DOHH2 (cell line): ENCODE results near the gene INSRR.

Experiments
- H3F3A ChIP-seq: fragments of 200-600 bp; sonication (generic), shearing (Covaris generic); 2 replicates; pipeline ENCODE4 v1.6.0; 2016; ENCODE audit warnings: antibody characterized with exemption, mild to moderate bottlenecking; ENCODE audit not compliant: control insufficient read depth, insufficient read depth
- H3K27ac ChIP-seq: fragments of 200-600 bp; sonication (generic); 2 replicates; pipeline ENCODE4 v1.5.1; 2014; ENCODE audit warnings: low read depth, mild to moderate bottlenecking, low read length, moderate library complexity
- H3K27me3 ChIP-seq: fragments of 200-600 bp; sonication (generic); 2 replicates; pipeline ENCODE4 v1.6.1; 2014; ENCODE audit warnings: mild to moderate bottlenecking, low read length, mixed read lengths; ENCODE audit not compliant: control insufficient read depth
- H3K36me3 ChIP-seq: fragments of 200-600 bp; sonication (generic); 2 replicates; pipeline ENCODE4 v1.6.1; 2014; ENCODE audit warnings: mild to moderate bottlenecking, low read length, moderate library complexity, mixed read lengths; ENCODE audit not compliant: control insufficient read depth
- H3K4me1 ChIP-seq: fragments of 200-600 bp; sonication (generic); 2 replicates; pipeline ENCODE4 v1.6.1; 2014; ENCODE audit warnings: mild to moderate bottlenecking, low read length, mixed read lengths; ENCODE audit not compliant: control insufficient read depth
- H3K4me2 ChIP-seq: fragments of 200-600 bp; sonication (generic); 2 replicates; pipeline ENCODE4 v1.6.0; 2014; ENCODE audit warnings: mild to moderate bottlenecking, low read length, moderate library complexity
- H3K4me3 ChIP-seq: fragments of 200-600 bp; sonication (generic); 2 replicates; pipeline ENCODE4 v1.5.1; 2014; ENCODE audit warnings: mild to moderate bottlenecking, low read length, mixed read lengths
- H3K79me2 ChIP-seq: fragments of 200-600 bp; sonication (generic); 2 replicates; pipeline ENCODE4 v1.6.1; 2014; ENCODE audit warnings: mild to moderate bottlenecking, low read length, mixed read lengths; ENCODE audit not compliant: control insufficient read depth
- H3K9me2 ChIP-seq: fragments of 200-600 bp; sonication (generic); replicated peaks from 2 replicates; pipeline ENCODE4 v1.6.1; 2014; ENCODE audit warnings: mild to moderate bottlenecking, low read length, mixed read lengths; ENCODE audit not compliant: control insufficient read depth
- H3K9me3 ChIP-seq: fragments of 200-600 bp; sonication (generic); 2 replicates; pipeline ENCODE4 v1.6.1; 2014; ENCODE audit warnings: antibody characterized with exemption, low read length, mixed read lengths; ENCODE audit not compliant: control insufficient read depth, insufficient read depth
- H4K20me1 ChIP-seq: fragments of 200-600 bp; sonication (generic); 2 replicates; pipeline ENCODE4 v1.6.0; 2014; ENCODE audit warnings: low read depth, mild to moderate bottlenecking, antibody characterized with exemption, low read length, moderate library complexity; ENCODE audit not compliant: control insufficient read depth, insufficient read depth
- CTCF ChIP-seq: fragments of 200-600 bp; sonication (generic); IDR thresholded peaks from one replicate; pipeline ENCODE4 v1.5.1; 2014; ENCODE audit warnings: antibody characterized with exemption, mild to moderate bottlenecking, low read depth, low read length; ENCODE audit not compliant: poor library complexity, severe bottlenecking
- EZH2phosphoT487 ChIP-seq: fragments of 200-600 bp; sonication (generic); IDR thresholded peaks from 2 replicates; pipeline ENCODE4 v1.6.1; 2017; ENCODE audit warnings: borderline replicate concordance, mild to moderate bottlenecking, antibody characterized with exemption, low read length, moderate library complexity, mixed read lengths

The INSRR gene

GRCh38 chr1:156833603-156834002, 25.3 kb downstream of the INSRR start:
- Histone ChIP-seq H3K4me2 (no peak overlapping the region), H3K9me3 (no peaks in the 10 kb centered on the region), H3K27me3 (peaks cover 76% of the 10 kb centered on the region), H3F3A (no peaks in the 10 kb centered on the region), H3K4me3 (no peak overlapping the region), H3K79me2 (no peaks in the 10 kb centered on the region), H3K4me1 (no peaks in the 10 kb centered on the region), H3K36me3 (no peaks in the 10 kb centered on the region), H3K9me2 (no peaks in the 10 kb centered on the region), H4K20me1 (0 out of 2 replicates have a peak, but pooled peaks cover 2% of the 10 kb centered on the region), H3K27ac (no peak overlapping the region)
- TF ChIP-seq EZH2phosphoT487 (no peak), CTCF (no peak)

- Histone ChIP-seq H3K79me2 (no peaks in the 10 kb centered on the region), H3K36me3 (no peaks in the 10 kb centered on the region), H3K27me3 (peaks cover 73% of the 10 kb centered on the region), H3K4me1 (no peaks in the 10 kb centered on the region), H3K9me3 (no peaks in the 10 kb centered on the region), H4K20me1 (no peaks in the 10 kb centered on the region), H3F3A (no peaks in the 10 kb centered on the region), H3K4me3 (no peak overlapping the region), H3K27ac (no peak overlapping the region), H3K4me2 (no peak overlapping the region), H3K9me2 (no peaks in the 10 kb centered on the region)
- TF ChIP-seq CTCF, result no peak
Measured at GRCh38 chr1:156832434-156832833, 26.5 kb downstream of the INSRR start.

- Histone ChIP-seq H3K4me1 (no peaks in the 10 kb centered on the region), H3K9me2 (no peaks in the 10 kb centered on the region), H3K27ac (no peak overlapping the region), H3F3A (no peaks in the 10 kb centered on the region), H3K36me3 (no peaks in the 10 kb centered on the region), H3K4me2 (no peak overlapping the region), H4K20me1 (no peaks in the 10 kb centered on the region), H3K4me3 (no peak overlapping the region), H3K9me3 (no peaks in the 10 kb centered on the region), H3K27me3 (peaks cover 45% of the 10 kb centered on the region), H3K79me2 (no peaks in the 10 kb centered on the region)
- no peak for TF ChIP-seq EZH2phosphoT487
- TF ChIP-seq CTCF, result no peak
Measured at GRCh38 chr1:156828400-156829124, 30.4 kb downstream of the INSRR start.
